Ramos (cell line): ENCODE data around the gene GTF2B.
"Not testable (repeated sequence)": the region's sequence is repeated elsewhere in the genome, so short reads cannot be mapped to it uniquely, and the experiment has no call there.

Source experiments
- in situ Hi-C: fragments of 300-500 bp; cut with MboI; formaldehyde crosslinking; loops from one replicate; pipeline ENCODE4 v1.14.3; 2022; ENCODE audit warnings: low sequenced_read_pairs; ENCODE audit not compliant: unreplicated experiment

The GTF2B gene

GRCh38 chr1:88891318-88891950 is at the start of gene GTF2B:
Gene GTF2B (minus strand): TSS chr1:88891567. CDS start chr1:88891499, 68 bp downstream.
- in situ Hi-C loops = no loop called here

GRCh38 chr1:88938528-88938927 is 47.2 kb upstream of the GTF2B start:
- in situ Hi-C loops = not testable (repeated sequence)

GRCh38 chr1:88936760-88937342 is 45.5 kb upstream of the GTF2B start:
- in situ Hi-C loops = no loop called here

GRCh38 chr1:88936223-88936523 is 44.8 kb upstream of the GTF2B start:
- in situ Hi-C loops = no loop called here

GRCh38 chr1:88935522-88936222 is 44.3 kb upstream of the GTF2B start:
- in situ Hi-C loops = no loop called here

- in situ Hi-C loops = not testable (repeated sequence)
Measured at GRCh38 chr1:88930176-88930575, 38.8 kb upstream of the GTF2B start.

- in situ Hi-C loops = no loop called here
Measured at GRCh38 chr1:88923224-88923623, 31.9 kb upstream of the GTF2B start.

GRCh38 chr1:88922214-88922613 is 30.8 kb upstream of the GTF2B start:
- in situ Hi-C loops = no loop called here

GRCh38 chr1:88920845-88921244 is 29.5 kb upstream of the GTF2B start:
- in situ Hi-C loops = no loop called here

GRCh38 chr1:88917321-88918025 is 26.1 kb upstream of the GTF2B start:
- in situ Hi-C loops = no loop called here

GRCh38 chr1:88916883-88917282 is 25.5 kb upstream of the GTF2B start:
- in situ Hi-C loops = no loop called here

GRCh38 chr1:88911800-88912199 is 20.4 kb upstream of the GTF2B start:
- in situ Hi-C loops = not testable (repeated sequence)

GRCh38 chr1:88911161-88911560 is 19.8 kb upstream of the GTF2B start:
- in situ Hi-C loops = no loop called here

GRCh38 chr1:88910401-88910800 is 19.0 kb upstream of the GTF2B start:
- in situ Hi-C loops = no loop called here

GRCh38 chr1:88900883-88901282 is 9.5 kb upstream of the GTF2B start:
- in situ Hi-C loops = no loop called here

- in situ Hi-C loops = no loop called here
Measured at GRCh38 chr1:88897070-88897730, 5.8 kb upstream of the GTF2B start.

- in situ Hi-C loops = no loop called here
Measured at GRCh38 chr1:88892357-88892877, 1.1 kb upstream of the GTF2B start.

GRCh38 chr1:88891951-88892340 is 579 bp upstream of the GTF2B start:
- in situ Hi-C loops = no loop called here

GRCh38 chr1:88890791-88891317 is 513 bp downstream of the GTF2B start:
- in situ Hi-C loops = no loop called here

GRCh38 chr1:88890131-88890530 is 1.2 kb downstream of the GTF2B start:
- in situ Hi-C loops = no loop called here
